IMR-90 (cell line): ENCODE data around the gene DAD1. TPM values are rescaled to one million over a fixed set of nuclear protein-coding genes. Genes with fewer than 3 reads are reported as not detected.

Source experiments
- ATAC-seq: fragments of 200-7000 bp; cut with Tn5 transposase; 2 replicates; pipeline ENCODE4 v1.9.1; 2020; ENCODE audit warnings: low read depth, mild to moderate bottlenecking, moderate library complexity
- BruUV-seq: library from RNA; stranded (reverse); fragments of 400-500 nt; replicated peaks from 2 replicates; lab custom pipeline; 2021; lab: Mats Ljungman, UMichigan
- CTCF ChIA-PET: fragments of 300-600 bp; formaldehyde crosslinking; extraction: SDS; loops from one replicate; lab custom pipeline; 2021; ENCODE audit warnings: antibody characterized with exemption; lab: Yijun Ruan, JAX
- POLR2A ChIA-PET: fragments of 300-600 bp; sonication (Branson Sonifier 250); formaldehyde crosslinking; loops from one replicate; lab custom pipeline; 2022; ENCODE audit warnings: antibody characterized with exemption; ENCODE audit not compliant: unreplicated experiment; lab: Charles Lee
- DNase-seq: peaks from one replicate; pipeline ENCODE4 v3.0.0; 2013
- H2AFZ ChIP-seq: replicated peaks from 2 replicates; pipeline ENCODE3; 2013; ENCODE audit warnings: low read length, mild to moderate bottlenecking; ENCODE audit not compliant: poor library complexity
- H2AK5ac ChIP-seq: 2 replicates; pipeline ENCODE4 v1.6.1; 2013; ENCODE audit warnings: low read depth, low read length, inconsistent platforms
- H2AK9ac ChIP-seq: replicated peaks from 2 replicates; pipeline ENCODE3; 2013; ENCODE audit warnings: mild to moderate bottlenecking, low read depth, low read length, moderate library complexity; ENCODE audit not compliant: poor library complexity
- H2BK120ac ChIP-seq: 2 replicates; pipeline ENCODE4 v1.6.1; 2013; ENCODE audit warnings: low read depth, low read length, inconsistent platforms
- H2BK15ac ChIP-seq: 3 replicates; pipeline ENCODE4 v1.6.1; 2013; ENCODE audit warnings: low read depth, low read length, inconsistent platforms
- H2BK20ac ChIP-seq: 2 replicates; pipeline ENCODE4 v1.6.1; 2013; ENCODE audit warnings: low read depth, mild to moderate bottlenecking, inconsistent platforms, low read length, moderate library complexity
- H2BK5ac ChIP-seq: 2 replicates; pipeline ENCODE4 v1.6.1; 2013; ENCODE audit warnings: mild to moderate bottlenecking, low read depth, low read length, inconsistent platforms; ENCODE audit not compliant: poor library complexity, severe bottlenecking
- H3K14ac ChIP-seq: replicated peaks from 2 replicates; pipeline ENCODE4 v1.6.1; 2013; ENCODE audit warnings: low read depth, low read length, inconsistent platforms
- H3K18ac ChIP-seq: 2 replicates; pipeline ENCODE4 v1.6.1; 2013; ENCODE audit warnings: low read depth, low read length, control low read depth
- H3K23ac ChIP-seq: 2 replicates; pipeline ENCODE4 v1.6.1; 2013; ENCODE audit warnings: low read depth, low read length, inconsistent platforms
- H3K27ac ChIP-seq: 2 replicates; pipeline ENCODE4 v1.5.1; 2013; ENCODE audit warnings: mild to moderate bottlenecking, control low read depth, low read length; ENCODE audit not compliant: insufficient read depth
- H3K27me3 ChIP-seq: 2 replicates; pipeline ENCODE4 v1.6.1; 2013; ENCODE audit warnings: low read length; ENCODE audit not compliant: control insufficient read depth, insufficient read depth
- H3K36me3 ChIP-seq: 2 replicates; pipeline ENCODE4 v1.6.1; 2013; ENCODE audit warnings: low read length, mixed read lengths; ENCODE audit not compliant: control insufficient read depth, insufficient read depth
- H3K4ac ChIP-seq: 2 replicates; pipeline ENCODE4 v1.6.1; 2013; ENCODE audit warnings: low read depth, low read length, inconsistent platforms
- H3K4me1 ChIP-seq: 2 replicates; pipeline ENCODE4 v1.6.1; 2013; ENCODE audit warnings: low read length, mixed read lengths; ENCODE audit not compliant: control insufficient read depth, insufficient read depth
- H3K4me2 ChIP-seq: 2 replicates; pipeline ENCODE4 v1.6.1; 2013; ENCODE audit warnings: low read depth, mild to moderate bottlenecking, control low read depth, low read length, moderate library complexity
- H3K4me3 ChIP-seq: 2 replicates; pipeline ENCODE4 v1.5.1; 2013; ENCODE audit warnings: low read depth, mild to moderate bottlenecking, control low read depth, low read length, moderate library complexity; ENCODE audit not compliant: insufficient read depth
- H3K56ac ChIP-seq: 2 replicates; pipeline ENCODE4 v1.6.1; 2013; ENCODE audit warnings: low read length, inconsistent platforms; ENCODE audit not compliant: insufficient read depth; ENCODE audit errors: extremely low read depth
- H3K79me1 ChIP-seq, 2 experiments: 2 replicates each; pipeline ENCODE4 v1.6.1; 2013; ENCODE audit warnings: low read length in 2 of 2, inconsistent platforms in 1 of 2, low read depth in 1 of 2
- H3K9ac ChIP-seq: 2 replicates; pipeline ENCODE4 v1.6.1; 2013; ENCODE audit warnings: low read depth, low read length, control low read depth
- H3K9me1 ChIP-seq: 2 replicates; pipeline ENCODE4 v1.6.1; 2013; ENCODE audit warnings: low read length, inconsistent platforms; ENCODE audit not compliant: insufficient read depth
- H3K9me3 ChIP-seq: 2 replicates; pipeline ENCODE4 v1.6.1; 2013; ENCODE audit warnings: low read length; ENCODE audit not compliant: control insufficient read depth, insufficient read depth
- H4K20me1 ChIP-seq: 2 replicates; pipeline ENCODE4 v1.6.1; 2013; ENCODE audit warnings: low read length, inconsistent platforms; ENCODE audit not compliant: insufficient read depth
- H4K5ac ChIP-seq: 2 replicates; pipeline ENCODE4 v1.6.1; 2013; ENCODE audit warnings: mild to moderate bottlenecking, low read depth, low read length, control low read depth
- H4K8ac ChIP-seq, 2 experiments: 2 replicates each; pipeline ENCODE4 v1.6.1; 2013; ENCODE audit warnings: low read depth in 2 of 2, low read length in 2 of 2, control low read depth in 1 of 2, inconsistent platforms in 1 of 2
- H4K91ac ChIP-seq: 2 replicates; pipeline ENCODE4 v1.6.1; 2013; ENCODE audit warnings: low read depth, low read length, inconsistent platforms; ENCODE audit not compliant: insufficient read depth
- BHLHE40 ChIP-seq: fragments of 150-350 bp; IDR thresholded peaks from 2 replicates; pipeline ENCODE4 v1.6.1; 2016; ENCODE audit warnings: mild to moderate bottlenecking, low read depth, low read length
- CEBPB ChIP-seq: IDR thresholded peaks from 2 replicates; pipeline ENCODE4 v1.6.1; 2012; ENCODE audit warnings: low read depth, low read length, improper control_type of control experiment
- WGBS, 2 experiments: methylation state at CpG; one replicate each; pipeline versions ENCODE4 v1.1.5 to v1.1.7; 2013; ENCODE audit warnings: missing lambda C conversion rate in 2 of 2; ENCODE audit not compliant: insufficient read length in 1 of 2; ENCODE audit errors: extremely low coverage in 2 of 2; 5-methylcytosine and 5-hydroxymethylcytosine counted together
- dilution Hi-C: fragments of 300-500 bp; cut with HindIII; formaldehyde crosslinking; loops from one replicate; pipeline ENCODE4 v1.14.3; 2018; ENCODE audit warnings: low sequenced_read_pairs; ENCODE audit not compliant: unreplicated experiment
- in situ Hi-C: fragments of 300-500 bp; cut with MboI; formaldehyde crosslinking; loops from 3 replicates; pipeline ENCODE4 v1.14.3; 2019; ENCODE audit warnings: low sequenced_read_pairs, inconsistent platforms, mixed read lengths
- intact Hi-C: fragments of 100-400 bp; cut with micrococcal nuclease; formaldehyde crosslinking; loops from 2 replicates; pipeline ENCODE4 v1.10.0; 2022
- polyA plus RNA-seq, 3 experiments: library from polyadenylated mRNA; depleted of rRNA; stranded (reverse); fragments of >200 nt; gene quantifications; 2 replicates each; pipeline ENCODE4 v1.2.3, GENCODE V29; 2012; ENCODE audit warnings: low replicate concordance in 1 of 3
- total RNA-seq: library from RNA; depleted of rRNA; stranded (reverse); fragments of >200 nt; gene quantifications from 2 replicates; pipeline ENCODE4 v1.2.3, GENCODE V29; 2012

The DAD1 gene
- total and polyA plus RNA-seq, 2 of the 4 experiments (the other 2 are of a cell fraction) = 396 to 496 TPM

DNA sequence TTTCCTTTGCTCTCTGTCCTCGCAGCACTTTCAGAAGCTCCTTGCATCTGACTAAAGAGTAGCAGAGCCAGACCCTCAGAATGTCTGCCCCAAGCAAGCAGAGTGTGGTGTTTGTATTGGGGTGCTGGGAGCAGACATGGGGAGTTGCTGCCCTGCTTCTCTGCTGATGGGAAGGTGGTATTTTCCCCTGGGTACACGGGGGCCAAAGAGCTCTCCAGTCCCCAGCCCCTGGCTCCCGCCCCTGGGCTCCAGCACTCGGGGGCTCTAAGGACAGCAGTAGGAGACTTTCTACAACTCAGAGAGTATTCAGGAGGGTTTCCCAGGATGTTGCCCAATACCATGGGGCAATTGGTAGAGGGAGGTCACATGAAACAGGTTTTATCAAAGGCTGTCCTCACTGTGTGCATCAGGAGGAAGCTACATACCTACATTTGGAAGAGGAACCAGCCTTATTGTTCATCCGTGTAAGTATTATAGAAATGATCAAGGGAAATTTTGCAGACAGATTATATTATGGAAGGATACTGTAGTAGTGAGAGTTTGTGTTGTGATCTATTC lies 50.3 kb downstream of the DAD1 start:
- DNase-seq (no peak), ATAC-seq (no peak)
- H2AK9ac ChIP-seq = peak overlapping the region; percentile 22
- H2AK5ac ChIP-seq = peak overlapping the region; percentile 81
- BruUV-seq = no TSS peak
- no peak overlapping the region for H3K27ac ChIP-seq
- no peak for TF ChIP-seq BHLHE40
- peak; percentile 33; the same call in 1 of the 2 replicates for TF ChIP-seq CEBPB
- no peak overlapping the region for H3K4me3 ChIP-seq
- H4K91ac ChIP-seq = peak overlapping the region; percentile 55
- dilution Hi-C loops (no loop called here), intact Hi-C loops (loop anchor here (10.0 kb wide), 1 partner anchor 344 kb away; no protein-coding TSS in a partner anchor), in situ Hi-C loops (loop anchor here (25.0 kb wide), 1 partner anchor 774 kb away; the partner anchor contains the start of genes BCL2L2, PABPN1 and PPP1R3E)
- peak overlapping the region; percentile 89; the same call in 1 of the 2 replicates for H3K4ac ChIP-seq
- no peaks in the 10 kb centered on the region for H3K27me3 ChIP-seq
- WGBS, 2 experiments = no CpG with 5 or more reads among the region's 5 CpGs
- H3K9me3 ChIP-seq = no peaks in the 10 kb centered on the region
- no peak overlapping the region for H3K9ac ChIP-seq
- no peak overlapping the region for H4K5ac ChIP-seq
- H3K56ac ChIP-seq = no peak overlapping the region
- no peaks in the 10 kb centered on the region for H3K79me1 ChIP-seq
- H4K20me1 ChIP-seq = no peaks in the 10 kb centered on the region
- H2BK120ac ChIP-seq = peak overlapping the region; percentile 97
- H4K8ac ChIP-seq = peak overlapping the region; percentile 56 to 63; a peak in 2 of 4 replicates
- H3K4me1 ChIP-seq = peaks cover 12% of the 10 kb centered on the region
- POLR2A ChIA-PET = no interaction called here
- CTCF ChIA-PET = interaction anchor here (1.1 kb wide), 1 partner anchor 148 kb away, joined by 3 read pairs; no protein-coding TSS in a partner anchor
- H2AFZ ChIP-seq = no peak overlapping the region
- H2BK15ac ChIP-seq = peak overlapping the region; percentile 38; the same call in 2 of the 3 replicates
- peak overlapping the region; percentile 26; the same call in 1 of the 2 replicates for H3K18ac ChIP-seq
- no peaks in the 10 kb centered on the region for H3K36me3 ChIP-seq
- peak overlapping the region; percentile 54; the same call in 1 of the 2 replicates for H3K14ac ChIP-seq
- H3K4me2 ChIP-seq = no peak overlapping the region
- peak overlapping the region; percentile 48; the same call in 1 of the 2 replicates for H3K23ac ChIP-seq
- H2BK5ac ChIP-seq = no peak overlapping the region
- peak overlapping the region; percentile 100 for H2BK20ac ChIP-seq
- H3K9me1 ChIP-seq = peaks cover 10% of the 10 kb centered on the region
